Measurements from ENCODE around the gene AUTS2. TPM values are rescaled to one million over a fixed set of nuclear protein-coding genes. Genes with fewer than 3 reads are reported as not detected.

The AUTS2 gene
- total RNA-seq, 1 donor from 2014 or later: 119 TPM

DNA sequence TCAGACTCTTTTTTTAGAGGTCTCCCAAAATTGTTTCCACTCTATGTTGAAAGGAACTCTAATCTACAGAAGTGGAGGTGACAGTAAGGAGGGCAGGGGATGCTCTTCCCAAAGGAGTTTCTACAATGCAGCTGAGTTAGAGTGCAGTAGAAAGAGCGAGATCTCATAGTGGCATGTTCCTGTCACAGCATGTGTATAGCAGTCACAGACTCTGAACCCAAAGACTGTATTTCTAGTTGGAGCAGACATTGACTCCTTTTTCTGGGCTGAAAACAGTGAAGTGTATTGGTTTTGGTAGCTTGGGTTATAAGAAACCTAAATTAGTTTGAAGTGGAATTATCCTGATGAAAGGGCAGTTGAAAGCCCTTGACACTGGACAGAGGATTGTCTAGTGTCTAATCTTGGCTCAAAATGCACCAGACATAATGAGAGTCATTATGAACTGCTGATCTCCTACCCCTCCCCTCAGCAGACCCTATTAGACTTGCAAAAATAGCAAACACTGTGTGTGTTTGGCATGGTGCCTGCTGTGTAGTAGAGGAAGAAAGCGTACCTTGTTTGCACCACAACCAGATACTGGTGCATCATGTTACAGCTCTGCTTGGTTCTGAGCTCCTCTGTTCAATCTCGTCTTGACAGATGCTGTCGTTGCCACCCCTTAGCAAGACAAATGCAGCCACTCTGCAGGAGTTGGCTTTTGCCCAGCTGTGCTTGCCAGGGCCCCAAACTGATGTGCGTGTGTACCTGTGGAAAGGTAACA is 336.0 kb downstream of the AUTS2 start:
- DNase-seq (ENCODE audit: low spot score): no peak

- no peak for DNase-seq (ENCODE audit: low spot score)
Measured at GRCh38 chr7:69935107-69935506, 336.8 kb downstream of the AUTS2 start.

DNA sequence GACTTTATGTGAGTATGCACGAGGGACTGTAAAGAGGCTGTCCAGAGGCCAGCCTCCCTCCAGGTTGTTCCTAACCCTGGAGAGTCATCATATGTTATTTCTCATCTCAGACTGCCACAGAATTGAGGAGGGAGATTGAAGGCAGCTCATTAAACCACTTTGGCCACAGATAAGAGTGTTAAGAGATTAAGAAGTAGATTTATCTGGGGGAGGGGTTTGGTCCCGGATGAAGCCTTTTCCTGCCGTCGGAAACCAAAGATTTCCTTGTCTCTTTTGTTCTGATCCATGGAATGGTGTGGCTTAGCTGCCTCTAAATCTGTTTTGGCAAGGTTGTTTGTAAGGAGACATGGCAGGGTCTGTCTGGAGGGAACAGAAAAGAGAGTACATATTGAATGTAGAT is 338.8 kb downstream of the AUTS2 start:
- DNase-seq (ENCODE audit: low spot score): no peak

DNA sequence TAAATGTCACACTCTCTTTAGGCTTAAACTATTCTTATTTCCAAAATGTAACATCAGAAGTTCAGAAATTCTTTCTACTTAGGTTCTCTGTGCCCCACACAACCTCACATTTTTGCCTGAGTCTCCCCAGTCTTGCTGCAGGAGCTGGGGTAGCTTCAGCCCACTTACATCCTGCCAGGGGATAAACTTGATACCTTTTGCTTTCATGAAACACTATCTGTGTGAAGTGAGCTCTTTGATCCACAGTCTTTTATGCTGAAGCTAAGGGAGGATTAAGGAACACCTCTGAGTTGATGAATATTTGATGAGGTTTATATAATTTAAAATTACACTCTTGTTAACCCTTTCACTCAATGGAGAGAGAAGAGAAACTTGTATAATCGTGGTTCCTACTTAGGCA is 341.0 kb downstream of the AUTS2 start:
- no peak for DNase-seq (ENCODE audit: low spot score)

- no peak for DNase-seq (ENCODE audit: low spot score)
Measured at GRCh38 chr7:69941077-69941651, 342.9 kb downstream of the AUTS2 start.

DNA sequence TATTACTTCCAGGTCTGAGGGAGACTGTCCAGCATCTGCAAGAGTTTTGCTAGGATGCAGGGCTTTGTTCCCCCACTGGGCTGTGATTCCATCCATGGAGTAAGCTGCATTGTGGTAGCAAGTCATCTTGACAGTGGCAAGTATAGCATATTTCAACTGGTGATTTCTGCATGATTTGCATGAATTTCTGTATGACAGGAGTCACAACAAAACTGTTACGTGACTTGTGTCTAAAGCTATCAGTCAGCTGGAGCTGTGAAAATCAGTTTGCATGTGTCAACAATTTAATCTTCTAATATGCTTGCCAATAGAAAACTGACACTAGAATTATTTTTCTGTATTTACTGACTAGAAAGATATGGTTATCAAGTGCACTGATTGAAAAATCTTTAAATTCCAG is 344.3 kb downstream of the AUTS2 start:
- no peak for DNase-seq (ENCODE audit: low spot score)

DNA sequence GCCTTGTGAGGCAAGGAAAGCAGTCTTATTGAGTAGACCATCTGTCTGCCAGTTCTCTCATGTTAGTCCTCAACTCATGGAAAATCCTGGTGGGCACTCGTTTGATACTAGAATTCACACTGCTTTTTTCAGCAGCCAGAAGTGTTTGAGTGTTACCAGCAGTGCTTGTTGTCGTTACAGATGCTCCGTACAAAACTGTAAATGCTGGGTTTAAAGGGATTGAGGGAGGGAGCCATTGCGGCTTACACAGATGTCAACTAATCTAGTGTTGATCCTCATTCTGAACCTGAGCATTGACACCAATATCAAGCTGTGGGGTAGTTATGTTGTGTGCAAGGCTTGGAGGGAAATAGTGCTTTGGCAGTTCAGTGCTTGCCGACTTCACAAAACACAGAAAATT is 348.6 kb downstream of the AUTS2 start:
- DNase-seq (ENCODE audit: low spot score): no peak

- no peak for DNase-seq (ENCODE audit: low spot score)
Measured at GRCh38 chr7:69947998-69948397, 349.7 kb downstream of the AUTS2 start.

DNA sequence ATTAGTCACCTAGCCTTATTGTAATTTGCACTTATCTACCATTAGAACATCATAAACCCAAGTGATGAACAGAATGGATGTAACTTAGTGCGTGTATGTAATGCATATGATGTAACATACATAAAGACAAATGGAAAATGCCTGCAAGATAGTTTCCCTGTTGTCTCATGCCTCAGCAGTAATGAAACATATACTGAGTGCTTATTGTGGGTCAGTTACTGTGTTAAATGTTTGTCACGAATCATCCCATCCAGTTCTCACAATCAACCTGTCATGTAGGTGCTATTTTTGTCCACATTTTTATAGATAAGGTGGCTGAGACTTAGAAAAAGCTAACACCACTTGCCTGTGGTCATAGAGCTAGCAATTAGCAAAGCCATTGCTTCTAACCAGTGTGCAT is 350.8 kb downstream of the AUTS2 start:
- no peak for DNase-seq (ENCODE audit: low spot score)

DNA sequence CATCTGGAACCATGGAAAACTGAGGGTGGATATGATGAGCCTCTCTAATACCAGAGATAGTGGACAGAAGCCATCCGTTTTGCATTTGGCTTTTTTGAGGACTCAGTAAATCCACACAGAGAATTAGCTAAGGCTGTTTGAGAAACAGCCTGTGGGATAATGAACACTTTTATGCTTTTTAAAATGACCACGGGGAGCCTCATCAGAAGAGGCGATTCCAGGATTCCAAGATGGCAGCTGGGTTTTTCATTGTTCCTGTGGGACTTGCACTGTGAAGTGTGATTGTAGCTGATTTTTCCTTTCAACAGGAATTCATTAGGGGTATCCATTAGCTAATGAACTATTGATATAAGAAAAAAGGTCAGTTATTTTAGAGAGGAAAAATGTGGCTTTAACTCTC is 353.2 kb downstream of the AUTS2 start:
- no peak for DNase-seq (ENCODE audit: low spot score)

- DNase-seq (ENCODE audit: low spot score): no peak
Measured at GRCh38 chr7:69953136-69954067, 355.1 kb downstream of the AUTS2 start.

DNA sequence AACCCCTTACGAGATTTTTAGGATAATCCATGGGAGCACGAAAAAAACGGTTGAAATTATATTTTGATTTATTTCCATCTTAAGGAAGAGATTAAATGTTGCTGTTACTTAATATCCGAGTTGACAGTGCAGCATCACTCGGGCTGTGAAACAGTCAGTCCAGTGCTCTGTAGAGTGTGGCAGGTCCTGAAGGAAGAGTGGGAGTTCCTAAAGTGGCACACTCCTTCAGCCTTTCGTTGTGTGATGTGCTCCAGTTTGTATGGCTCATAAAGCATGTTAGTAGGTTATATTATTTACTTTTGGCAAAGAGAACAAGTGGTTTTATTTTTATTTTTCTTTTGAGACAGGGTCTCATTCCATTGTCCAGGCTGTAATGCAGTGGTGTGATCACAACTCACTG is 358.3 kb downstream of the AUTS2 start:
- no peak for DNase-seq (ENCODE audit: low spot score)

DNA sequence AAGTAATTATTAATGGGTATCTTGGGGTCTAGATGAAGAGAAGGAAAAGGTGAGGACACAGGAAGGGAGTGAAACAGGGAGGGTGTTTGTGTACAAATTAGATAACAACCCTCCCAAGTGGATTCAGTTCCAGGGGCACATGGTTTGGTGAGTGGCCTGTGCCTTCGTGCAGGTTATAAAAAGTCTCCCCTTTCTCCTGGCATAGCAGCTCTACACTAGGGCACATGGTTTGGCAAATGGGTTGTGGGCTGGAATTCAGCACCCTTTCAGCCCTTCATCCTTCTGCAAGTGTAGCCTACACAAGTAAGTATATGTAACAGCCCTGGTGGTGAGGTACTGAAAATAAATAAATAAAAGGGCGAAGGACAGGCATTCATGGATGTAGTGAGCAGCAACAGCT is 359.4 kb downstream of the AUTS2 start:
- DNase-seq (ENCODE audit: low spot score): no peak

GRCh38 chr7:69959789-69960499 is 361.7 kb downstream of the AUTS2 start:
- no peak for DNase-seq (ENCODE audit: low spot score)

DNA sequence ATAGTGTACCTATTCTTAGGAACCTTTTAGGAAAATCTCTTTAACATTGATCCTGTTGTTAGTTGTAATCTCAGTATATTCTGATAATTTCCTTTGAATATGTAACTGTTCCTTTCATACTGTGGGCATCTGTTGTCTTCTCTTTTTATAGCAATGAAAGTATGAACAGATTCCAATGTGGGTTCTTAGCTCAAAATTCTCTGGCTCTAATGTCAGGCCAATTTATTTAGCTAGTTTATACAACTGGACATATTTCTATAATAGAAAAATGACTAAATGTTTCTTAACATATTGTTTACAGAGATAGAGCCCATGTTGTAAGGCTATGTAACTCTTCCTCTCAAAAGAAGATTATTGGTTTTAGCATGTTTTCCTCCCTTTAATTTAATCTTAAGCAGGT is 363.2 kb downstream of the AUTS2 start:
- DNase-seq (ENCODE audit: low spot score): no peak

DNA sequence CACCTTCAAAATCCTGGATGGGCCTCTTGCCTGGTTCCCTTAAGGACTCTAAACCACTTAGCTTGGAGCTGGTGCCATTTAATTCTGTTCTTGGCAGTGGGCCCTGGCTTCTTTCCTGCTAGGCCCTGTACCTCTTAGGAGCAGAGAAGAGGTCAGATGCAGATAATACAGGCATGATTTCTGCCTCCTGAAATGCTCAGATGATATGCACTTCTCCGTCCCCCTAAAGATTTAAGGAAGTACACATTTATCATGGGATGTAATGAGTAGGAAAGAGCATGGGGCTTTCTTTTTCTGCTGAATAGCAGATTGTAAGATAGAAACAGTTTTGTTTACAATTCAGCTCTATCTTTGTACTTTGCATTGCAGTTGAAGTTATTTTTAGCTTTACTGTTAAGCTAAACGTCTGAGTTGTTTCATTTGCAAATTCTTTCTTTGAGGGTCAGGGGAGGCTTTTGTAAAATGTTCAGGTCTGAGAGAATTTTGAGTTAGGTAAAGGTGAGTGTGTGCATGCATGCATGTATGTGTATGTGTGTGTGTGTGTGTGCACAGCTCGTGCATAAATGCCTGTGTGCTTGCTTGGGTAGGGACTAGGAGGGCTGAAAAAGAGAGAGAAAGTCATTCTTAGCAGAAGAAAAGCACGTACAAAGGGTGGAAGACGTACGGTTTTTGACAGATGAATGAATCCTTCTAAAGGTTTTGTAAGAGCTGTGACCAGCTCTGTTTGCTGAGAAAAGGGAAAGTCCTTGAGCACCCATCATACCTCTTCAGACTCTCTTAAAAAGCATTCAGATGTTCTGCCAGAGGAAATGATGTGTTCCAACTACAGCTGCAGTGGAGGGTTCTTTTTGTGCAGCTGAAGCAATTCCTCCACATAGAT is 364.2 kb downstream of the AUTS2 start:
- no peak for DNase-seq (ENCODE audit: low spot score)

GRCh38 chr7:69963393-69963792 is 365.1 kb downstream of the AUTS2 start:
- no peak for DNase-seq (ENCODE audit: low spot score)

- DNase-seq (ENCODE audit: low spot score): no peak
Measured at GRCh38 chr7:69966766-69967591, 368.7 kb downstream of the AUTS2 start.

DNA sequence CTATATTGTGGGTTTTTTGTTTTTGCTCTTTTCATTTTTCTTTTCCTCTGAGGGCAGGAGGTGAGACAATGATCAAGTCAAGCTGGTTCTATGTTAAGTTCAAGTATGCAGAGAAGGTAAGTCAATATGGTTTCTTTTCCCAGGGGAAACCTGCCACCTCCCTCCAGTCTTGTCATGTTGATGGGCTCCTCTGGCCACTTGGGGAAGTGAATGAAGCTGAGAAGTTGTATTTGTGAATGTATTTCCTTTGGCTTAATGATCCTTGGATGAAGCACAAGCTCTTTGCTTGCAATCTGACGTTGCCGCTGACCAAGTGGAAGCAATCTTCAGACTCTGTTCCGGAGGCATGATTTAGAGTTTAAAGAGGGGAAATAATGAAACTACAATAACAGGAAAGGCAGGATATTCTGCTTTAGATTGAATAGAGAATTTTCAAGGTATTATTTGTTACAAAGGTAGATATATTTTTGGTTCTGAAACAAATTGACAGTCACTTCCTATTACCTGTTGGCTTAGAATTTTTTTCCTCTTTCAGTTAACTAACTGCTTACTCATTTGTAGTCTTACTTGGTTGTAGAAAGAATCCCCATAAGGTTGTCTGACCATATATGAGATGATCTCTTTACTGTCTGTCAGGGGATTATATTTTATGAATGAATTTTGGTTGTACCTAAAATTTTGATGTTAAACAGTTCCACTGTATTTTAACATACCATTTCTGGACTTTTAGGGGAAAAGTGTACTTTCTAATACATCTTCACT is 369.6 kb downstream of the AUTS2 start:
- DNase-seq (ENCODE audit: low spot score): no peak
